Common myeloid progenitor, CD34-positive (primary cell): ENCODE data around the gene SP3.

Experiments
- CTCF ChIA-PET: fragments of 350-600 bp; sonication (Branson Sonifier 250); formaldehyde crosslinking; loops from one replicate; lab custom pipeline; 2021; ENCODE audit warnings: antibody characterized with exemption; lab: Charles Lee
- POLR2A ChIA-PET: fragments of 350-600 bp; sonication (Branson Sonifier 250); formaldehyde crosslinking; loops from one replicate; lab custom pipeline; 2021; ENCODE audit warnings: antibody characterized with exemption; lab: Charles Lee
- DNase-seq, 3 donors: peaks; one replicate each; pipeline versions ENCODE4 v3.0.0 to v3.0.0-alpha.2; 2013
- H3K27ac ChIP-seq, 2 experiments: 1 replicate in 1 of 2; 2 replicates in 1 of 2; pipeline ENCODE4 v1.7.0; 2013; ENCODE audit warnings: inconsistent platforms in 2 of 2, low read length in 2 of 2, mild to moderate bottlenecking in 2 of 2, low read depth in 1 of 2, moderate library complexity in 1 of 2; ENCODE audit not compliant: severe bottlenecking in 2 of 2, insufficient read depth in 1 of 2, poor library complexity in 1 of 2
- H3K27me3 ChIP-seq, 5 experiments: replicated peaks in 2 of 5; 1 replicate in 3 of 5; 2 replicates in 2 of 5; pipeline versions ENCODE4 v1.6.1 to v1.7.0; 2013; ENCODE audit warnings: low read length in 4 of 5, mild to moderate bottlenecking in 2 of 5, moderate library complexity in 2 of 5, inconsistent platforms in 1 of 5; ENCODE audit not compliant: insufficient read depth in 5 of 5, control insufficient read depth in 4 of 5
- H3K36me3 ChIP-seq, 4 experiments: 1 replicate in 2 of 4; 2 replicates in 2 of 4; pipeline versions ENCODE4 v1.6.1 to v1.7.0; 2013; ENCODE audit warnings: low read length in 3 of 4, control low read depth in 1 of 4, mild to moderate bottlenecking in 1 of 4; ENCODE audit not compliant: control insufficient read depth in 4 of 4, insufficient read depth in 4 of 4
- H3K4me1 ChIP-seq, 4 experiments: 1 replicate in 3 of 4; 2 replicates in 1 of 4; pipeline versions ENCODE4 v1.6.1 to v1.7.1; 2013; ENCODE audit warnings: low read length in 3 of 4, mild to moderate bottlenecking in 3 of 4, control low read depth in 1 of 4, inconsistent platforms in 1 of 4, moderate library complexity in 1 of 4; ENCODE audit not compliant: control insufficient read depth in 4 of 4, insufficient read depth in 4 of 4; ENCODE audit errors: control extremely low read depth in 1 of 4
- H3K4me3 ChIP-seq, 7 experiments: 1 replicate in 4 of 7; 2 replicates in 3 of 7; pipeline versions ENCODE4 v1.5.1 to v1.7.0; 2013; ENCODE audit warnings: mild to moderate bottlenecking in 7 of 7, low read length in 6 of 7, moderate library complexity in 6 of 7, inconsistent platforms in 2 of 7, low read depth in 2 of 7, control low read depth in 1 of 7; ENCODE audit not compliant: insufficient read depth in 4 of 7, control insufficient read depth in 1 of 7; ENCODE audit errors: extremely low read depth in 1 of 7
- H3K9me3 ChIP-seq, 5 experiments: 1 replicate in 4 of 5; 2 replicates in 1 of 5; pipeline versions ENCODE4 v1.6.1 to v1.7.1; 2013; ENCODE audit warnings: low read length in 4 of 5, mild to moderate bottlenecking in 2 of 5, inconsistent platforms in 1 of 5, low read depth in 1 of 5, moderate library complexity in 1 of 5; ENCODE audit not compliant: control insufficient read depth in 4 of 5, insufficient read depth in 2 of 5; ENCODE audit errors: control extremely low read depth in 1 of 5
- WGBS: methylation state at CpG from one replicate; pipeline ENCODE4 v1.1.5; 2013; ENCODE audit not compliant: insufficient coverage; 5-methylcytosine and 5-hydroxymethylcytosine counted together

The SP3 gene

DNA sequence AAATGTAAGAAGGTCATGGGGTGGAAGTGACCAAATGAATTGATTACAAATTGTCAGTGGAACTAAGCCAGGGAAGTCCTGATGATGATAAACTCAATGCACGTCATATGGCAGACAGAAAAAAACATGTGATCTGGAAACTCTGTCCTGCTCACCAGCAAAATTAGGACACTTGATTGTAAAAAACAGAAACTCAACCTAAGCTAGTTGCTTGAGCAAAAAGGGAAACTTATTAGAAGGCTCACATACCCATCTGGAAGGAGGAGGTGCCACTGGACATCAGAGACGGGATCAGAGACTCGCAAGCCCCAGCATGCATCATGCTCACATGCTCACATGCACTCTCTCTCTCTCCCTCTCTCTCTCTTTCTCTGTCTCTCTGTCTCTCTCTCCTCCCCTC is 96.8 kb downstream of the SP3 start:
- Histone ChIP-seq H3K36me3 (no peaks in the 10 kb centered on the region), H3K27ac (no peak overlapping the region), H3K4me3 (no peak overlapping the region), H3K4me1 (no peaks in the 10 kb centered on the region), H3K27me3 (peaks cover 0 to 10% (median 0%) of the 10 kb centered on the region in 5 experiments), H3K9me3 (no peaks in the 10 kb centered on the region)
- 100% methylated on average over 2 of the region's 3 CpGs for WGBS
- no peak for DNase-seq
- ChIA-PET CTCF (interaction anchor here (0.6 kb wide), 1 partner anchor 49 kb away, joined by 3 read pairs; no protein-coding TSS in a partner anchor), POLR2A (no interaction called here)

DNA sequence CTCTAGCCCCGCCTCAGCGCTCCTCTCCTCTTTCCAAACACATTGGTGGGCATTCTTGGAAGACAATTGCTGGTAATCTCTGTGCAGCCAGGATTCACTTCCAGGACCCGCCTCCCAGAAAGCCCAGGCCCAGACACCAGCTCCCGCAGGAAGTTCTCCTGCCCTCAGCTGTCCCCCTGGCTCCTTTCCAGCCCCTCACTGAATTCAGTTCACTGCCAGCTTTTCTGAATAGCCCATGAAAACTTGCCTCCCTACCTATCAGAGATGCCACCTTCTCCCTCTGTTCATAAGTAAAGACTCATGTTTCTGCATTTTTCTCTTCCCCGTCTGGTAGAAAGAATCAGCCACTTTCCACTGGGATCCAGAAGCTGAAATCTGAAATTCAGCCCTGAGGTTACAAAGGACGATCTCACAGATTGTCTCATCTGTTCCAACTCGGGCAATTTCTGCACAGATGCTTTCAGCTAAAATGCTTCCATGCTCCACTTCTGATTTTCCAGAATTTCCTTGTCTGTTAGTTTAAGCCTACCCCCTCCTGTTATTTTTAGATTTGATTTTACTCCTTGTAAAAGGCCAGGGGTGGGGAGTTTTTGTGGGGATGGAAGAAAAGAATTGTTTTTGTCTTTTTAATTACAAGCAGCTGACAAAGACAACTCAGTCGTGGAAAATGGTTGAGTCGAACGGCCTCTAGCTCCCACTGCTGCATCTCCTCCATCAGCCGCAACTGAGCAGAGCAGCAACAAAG is 98.1 kb downstream of the SP3 start:
- DNase-seq, result no peak
- ChIA-PET CTCF (no interaction called here), POLR2A (no interaction called here)
- Histone ChIP-seq H3K36me3 (no peaks in the 10 kb centered on the region), H3K27ac (no peak overlapping the region), H3K9me3 (no peaks in the 10 kb centered on the region), H3K4me3 (no peak overlapping the region), H3K27me3 (peaks cover 0 to 10% (median 0%) of the 10 kb centered on the region in 5 experiments), H3K4me1 (no peaks in the 10 kb centered on the region)
- WGBS, result 89% methylated on average over 11 of the region's 11 CpGs

DNA sequence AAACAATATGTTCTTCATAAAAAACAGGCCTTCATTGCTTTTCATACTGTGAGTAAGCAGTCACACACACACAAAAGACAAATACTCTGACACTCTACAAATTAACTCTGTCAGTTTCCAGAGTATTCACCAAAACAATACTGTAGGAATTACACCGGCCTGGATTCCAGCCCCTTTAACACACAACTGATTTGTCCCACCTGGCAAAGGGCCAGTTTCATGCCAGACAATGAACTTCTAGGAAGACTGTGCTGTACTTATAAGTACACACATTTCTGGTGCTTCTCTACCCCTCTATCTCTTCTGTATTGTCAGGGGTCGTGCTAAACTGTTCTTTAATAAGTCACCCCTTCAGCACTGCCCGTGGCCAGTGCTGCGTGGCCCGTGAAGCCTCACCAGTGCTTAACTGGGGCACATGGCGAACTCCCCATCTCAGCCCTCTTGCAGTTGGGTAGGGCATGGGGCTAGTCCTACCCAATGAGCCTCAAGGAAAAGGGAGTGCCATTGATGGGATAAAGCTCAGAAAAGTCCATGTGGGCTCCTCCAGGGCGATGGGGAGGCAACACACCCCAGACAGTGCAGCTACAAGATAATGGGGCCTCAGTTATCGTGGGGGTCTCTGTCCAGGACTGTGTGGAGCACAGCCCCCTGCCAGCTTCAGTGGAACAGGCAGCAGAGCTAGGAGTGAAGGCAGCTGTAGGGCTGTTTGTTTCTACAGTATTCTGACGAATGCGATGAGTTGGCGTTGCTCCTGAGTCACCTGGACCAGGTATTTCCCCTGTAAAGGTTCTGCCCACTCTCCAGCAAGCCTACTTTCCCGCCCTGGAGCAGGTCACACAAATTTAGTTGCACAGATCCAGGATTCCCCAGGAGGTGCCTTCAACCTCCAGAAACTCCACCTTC is 99.0 kb downstream of the SP3 start:
- Histone ChIP-seq H3K36me3 (no peaks in the 10 kb centered on the region), H3K27ac (no peak overlapping the region), H3K27me3 (peaks cover 0 to 10% (median 0%) of the 10 kb centered on the region in 5 experiments), H3K4me1 (no peaks in the 10 kb centered on the region), H3K9me3 (no peaks in the 10 kb centered on the region), H3K4me3 (no peak overlapping the region)
- no peak for DNase-seq
- POLR2A ChIA-PET, result no interaction called here
- CTCF ChIA-PET, result no interaction called here
- WGBS, result 96% methylated on average over 12 of the region's 12 CpGs

GRCh38 chr2:173862612-173863217 is 102.5 kb downstream of the SP3 start:
- 97% methylated on average over 3 of the region's 4 CpGs for WGBS
- ChIA-PET POLR2A (interaction anchor here (0.6 kb wide), 1 partner anchor 1752 kb away, joined by 3 read pairs; no protein-coding TSS in a partner anchor), CTCF (interaction anchor here (0.9 to 1.1 kb wide), 2 partner anchors 11 to 181 kb away, joined by 3 read pairs; no protein-coding TSS in a partner anchor)

DNA sequence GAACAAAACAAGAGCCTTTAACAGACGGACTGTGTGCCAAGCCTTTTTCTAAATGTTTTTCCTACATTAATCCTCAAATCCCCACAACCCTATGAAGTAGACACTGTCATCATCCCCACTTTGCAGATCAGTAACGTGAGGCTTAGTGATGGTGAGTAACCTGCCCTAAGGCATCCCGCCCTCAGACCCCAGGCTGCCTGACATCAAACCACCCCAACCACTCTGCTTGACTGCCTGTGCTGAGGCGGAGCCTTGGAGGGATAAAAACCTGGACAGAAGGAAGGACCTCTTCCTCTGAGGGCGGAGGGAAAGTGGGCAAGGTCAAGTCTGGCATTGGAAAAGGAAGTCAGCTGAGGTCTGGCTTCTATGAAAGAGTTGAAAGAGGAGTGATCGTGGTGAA is 104.6 kb downstream of the SP3 start:
- WGBS, result 19% methylated on average over 2 of the region's 6 CpGs
- Histone ChIP-seq H3K27me3 (peaks cover 0 to 4% (median 0%) of the 10 kb centered on the region in 5 experiments), H3K4me1 (peaks cover 0 to 23% (median 5%) of the 10 kb centered on the region in 4 experiments), H3K4me3 (no peak overlapping the region), H3K36me3 (no peaks in the 10 kb centered on the region), H3K27ac (no peak overlapping the region), H3K9me3 (no peaks in the 10 kb centered on the region)
- ChIA-PET CTCF (no interaction called here), POLR2A (no interaction called here)
- no peak for DNase-seq

More at GRCh38 chr2:173862612-173863217, 102.5 kb downstream of the SP3 start:
- no peaks in the 10 kb centered on the region for H3K36me3 ChIP-seq
- no peaks in the 10 kb centered on the region for H3K9me3 ChIP-seq
- no peak overlapping the region for H3K27ac ChIP-seq
- no peak overlapping the region for H3K4me3 ChIP-seq
- no peak for DNase-seq
- H3K27me3 ChIP-seq, result peaks cover 0 to 10% (median 0%) of the 10 kb centered on the region in 5 experiments
- H3K4me1 ChIP-seq, result peaks cover 0 to 23% (median 5%) of the 10 kb centered on the region in 4 experiments

- peak in 1 of 3 donors; percentile 5 for DNase-seq
- POLR2A ChIA-PET, result no interaction called here
- peaks cover 0 to 4% (median 0%) of the 10 kb centered on the region in 5 experiments for H3K27me3 ChIP-seq
- 44% methylated on average over 2 of the region's 2 CpGs for WGBS
- H3K36me3 ChIP-seq, result no peaks in the 10 kb centered on the region
- peaks cover 0 to 23% (median 5%) of the 10 kb centered on the region in 4 experiments for H3K4me1 ChIP-seq
- no peak overlapping the region for H3K4me3 ChIP-seq
- no peak overlapping the region for H3K27ac ChIP-seq
- CTCF ChIA-PET, result no interaction called here
- H3K9me3 ChIP-seq, result no peaks in the 10 kb centered on the region
Observed at GRCh38 chr2:173860082-173860481, 105.1 kb downstream of the SP3 start.
